ENCODE measurements around the gene SLC52A1.

The SLC52A1 gene

GRCh38 chr17:5022171-5022711, 13.0 kb downstream of the SLC52A1 start:
- Histone ChIP-seq H3K4me1 (ENCODE audit: control insufficient read depth, insufficient read depth, low read length) (no peaks in the 10 kb centered on the region), H3K9me3 (ENCODE audit: control insufficient read depth, insufficient read depth, low read depth, low read length) (no peaks in the 10 kb centered on the region), H3K36me3 (ENCODE audit: control insufficient read depth in 2 of 2, insufficient read depth in 1 of 2, low read length in 2 of 2) (peaks cover 10 to 56% of the 10 kb centered on the region in 2 experiments), H3K27ac (ENCODE audit: extremely low read depth, low read depth, low read length) (no peak overlapping the region), H3K4me3 (ENCODE audit: low read depth, low read length) (no peak overlapping the region)
- ChIA-PET POLR2A (interaction anchor here (0.5 kb wide), 1 partner anchor 74 kb away, joined by 4 read pairs; the partner anchor contains the start of gene PFN1), CTCF (interaction anchor here (0.8 to 1.2 kb wide), 3 partner anchors 10 to 43 kb away, joined by 3 to 4 read pairs (median 3); no protein-coding TSS in a partner anchor)
- no peak for TF ChIP-seq GLIS2 (tag by site-specific recombination; IDR thresholded peaks at IDR 0.05)
- TF ChIP-seq ZNF555 (tag by site-specific recombination; conservative IDR thresholded peaks at IDR 0.05) = no peak
- no peak for TF ChIP-seq ZBTB26 (tag by site-specific recombination; optimal IDR thresholded peaks at IDR 0.05)
- no peak for TF ChIP-seq ZBTB49 (tag by site-specific recombination; IDR thresholded peaks at IDR 0.05; ENCODE audit: low read depth)
- no peak for TF ChIP-seq ZNF548 (tag by site-specific recombination; IDR thresholded peaks at IDR 0.05)
- TF ChIP-seq ZNF514 (tag by site-specific recombination; IDR thresholded peaks at IDR 0.05) = no peak
- no peak for TF ChIP-seq ZBTB7A (tag by site-specific recombination; IDR thresholded peaks at IDR 0.05; ENCODE audit: low read depth)
- TF ChIP-seq ZNF202 (tag by site-specific recombination; IDR thresholded peaks at IDR 0.05; ENCODE audit: borderline replicate concordance) = no peak
- TF ChIP-seq ATF2 (tag by site-specific recombination; IDR thresholded peaks at IDR 0.05; ENCODE audit: low read depth) = no peak
- no peak for TF ChIP-seq ZNF571 (tag by site-specific recombination; IDR thresholded peaks at IDR 0.05)
- no peak for TF ChIP-seq ZNF449 (tag by site-specific recombination; IDR thresholded peaks at IDR 0.05)
- no peak for TF ChIP-seq ZNF645 (tag by site-specific recombination; IDR thresholded peaks at IDR 0.05)
- TF ChIP-seq ZNF585B (tag by site-specific recombination; IDR thresholded peaks at IDR 0.05) = no peak
- TF ChIP-seq KLF16 (tag by site-specific recombination; IDR thresholded peaks at IDR 0.05) = no peak
- no peak for TF ChIP-seq ZNF10 (tag by site-specific recombination; IDR thresholded peaks at IDR 0.05)
- TF ChIP-seq HIC1 (tag by site-specific recombination; IDR thresholded peaks at IDR 0.05) = no peak
- no peak for TF ChIP-seq ZNF426 (tag by site-specific recombination; IDR thresholded peaks at IDR 0.05)
- no peak for TF ChIP-seq ZNF114 (tag by site-specific recombination; IDR thresholded peaks at IDR 0.05)
- no peak for TF ChIP-seq ZNF639 (tag by site-specific recombination; IDR thresholded peaks at IDR 0.05)

Data from HEK293 (cell line).